Activated CD4-positive, alpha-beta T cell treated with anti-CD3 and anti-CD28 coated beads for 1 hour (primary cell): ENCODE results near the gene DIAPH2.

ENCODE experiments used
- DNase-seq: peaks from one replicate; pipeline ENCODE4 v3.0.0-alpha.2; 2020

Gene DIAPH2

GRCh38 chrX:96982161-96982560 lies 297.5 kb downstream of the DIAPH2 start:
- no peak for DNase-seq

DNA sequence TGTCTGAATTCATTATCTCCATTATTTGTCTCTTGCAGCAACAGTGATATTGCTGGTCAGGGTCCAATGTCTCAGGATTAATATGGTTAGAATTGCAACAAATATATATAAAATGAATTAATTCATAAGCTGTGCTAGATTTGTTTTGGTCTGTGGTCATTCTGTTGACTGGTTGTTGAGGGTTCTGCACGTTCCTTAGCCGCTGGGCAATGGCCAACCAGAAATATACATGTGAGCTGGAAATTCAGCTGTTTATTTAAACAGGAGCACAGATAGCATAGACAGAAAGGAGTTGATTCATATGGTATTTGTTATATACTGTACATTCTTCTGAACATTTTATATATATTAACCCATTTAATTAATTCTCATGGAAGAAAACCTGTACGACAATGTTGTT lies 299.9 kb downstream of the DIAPH2 start:
- DNase-seq, result no peak

- no peak for DNase-seq
These were observed 300.4 kb downstream of the DIAPH2 start for GRCh38 chrX:96985046-96985445.

DNA sequence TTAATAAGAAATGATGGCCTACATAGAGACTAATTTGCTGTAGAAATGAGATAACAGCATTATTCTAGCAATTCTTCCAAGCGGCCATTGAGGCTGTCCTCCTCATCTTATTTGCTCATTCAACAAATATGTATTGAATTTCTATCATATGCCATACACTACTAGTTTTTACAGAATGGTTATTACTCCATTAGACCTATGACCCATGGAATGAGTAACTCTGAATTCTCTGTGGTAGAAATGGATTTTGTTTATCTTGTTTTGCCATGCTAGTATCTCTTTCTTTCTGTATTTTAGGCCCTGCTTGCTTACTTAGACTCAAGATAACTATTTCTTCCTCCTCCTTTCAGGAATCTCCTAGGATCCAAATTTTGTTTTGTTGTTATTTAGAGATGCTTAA lies 302.6 kb downstream of the DIAPH2 start:
- no peak for DNase-seq

DNA sequence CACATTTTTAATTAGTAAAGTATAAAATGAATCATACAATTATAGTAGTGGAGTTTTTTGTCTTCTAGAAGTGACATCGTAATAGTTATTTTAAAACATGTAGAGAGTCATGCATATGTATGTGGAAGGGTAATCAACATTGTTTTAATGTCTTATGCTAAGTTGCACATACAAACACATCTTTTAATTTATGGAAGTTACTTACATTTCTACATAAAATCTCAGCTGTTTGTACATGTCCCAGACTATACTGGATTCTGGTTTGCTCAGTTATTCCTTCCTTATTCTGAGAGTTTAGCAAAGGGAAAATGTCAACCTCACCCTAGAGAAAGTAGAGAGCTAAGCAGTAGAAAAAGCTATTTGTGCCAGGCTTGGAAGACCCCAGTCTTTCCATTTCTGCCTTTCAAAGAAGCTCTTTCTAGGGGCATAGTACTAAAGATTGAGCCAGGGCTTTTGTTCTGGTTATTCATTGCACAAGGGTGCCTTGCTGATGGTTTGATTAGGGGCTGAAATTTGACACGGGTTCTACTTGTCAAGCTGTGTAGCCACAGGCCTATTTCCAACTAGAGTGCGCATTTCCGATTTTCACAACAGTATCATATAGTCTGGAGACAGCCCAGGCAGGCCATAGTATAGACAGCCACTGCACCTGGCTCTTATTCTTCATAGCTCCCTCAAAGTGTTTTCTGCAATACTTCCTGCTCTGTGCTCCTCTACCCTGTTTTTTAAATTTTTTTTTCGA lies 305.4 kb downstream of the DIAPH2 start:
- DNase-seq, result no peak

DNA sequence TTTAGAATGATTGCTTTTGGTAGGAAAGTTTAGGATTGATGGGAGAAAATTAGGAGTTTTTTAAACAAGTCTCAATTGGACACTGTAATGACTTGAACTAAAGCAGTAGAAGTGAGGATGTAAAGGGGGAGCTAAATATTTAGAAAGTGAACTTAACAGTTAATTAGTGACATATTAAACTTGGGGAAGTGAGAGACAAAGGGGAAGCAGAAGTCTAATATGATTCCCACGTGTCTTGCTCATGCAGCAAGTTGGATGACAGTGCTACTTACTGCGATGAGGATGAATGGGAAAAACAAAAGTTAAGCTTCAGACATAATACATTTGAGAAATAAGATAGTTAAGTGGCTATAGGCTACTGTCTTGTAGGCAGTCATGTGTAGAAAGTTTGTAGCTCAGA lies 309.5 kb downstream of the DIAPH2 start:
- DNase-seq, result no peak

- no peak for DNase-seq
These were observed 312.6 kb downstream of the DIAPH2 start for GRCh38 chrX:96997196-96997595.

- no peak for DNase-seq
These were observed 316.2 kb downstream of the DIAPH2 start for GRCh38 chrX:97000682-97001368.

GRCh38 chrX:97006167-97006566 lies 321.5 kb downstream of the DIAPH2 start:
- no peak for DNase-seq

GRCh38 chrX:97009391-97009790 lies 324.7 kb downstream of the DIAPH2 start:
- no peak for DNase-seq

- no peak for DNase-seq
These were observed 326.9 kb downstream of the DIAPH2 start for GRCh38 chrX:97011540-97011939.

GRCh38 chrX:97016106-97016505 lies 331.5 kb downstream of the DIAPH2 start:
- no peak for DNase-seq

- DNase-seq, result no peak
These were observed 337.0 kb downstream of the DIAPH2 start for GRCh38 chrX:97021680-97022079.

GRCh38 chrX:97026406-97026805 lies 341.8 kb downstream of the DIAPH2 start:
- DNase-seq, result no peak

DNA sequence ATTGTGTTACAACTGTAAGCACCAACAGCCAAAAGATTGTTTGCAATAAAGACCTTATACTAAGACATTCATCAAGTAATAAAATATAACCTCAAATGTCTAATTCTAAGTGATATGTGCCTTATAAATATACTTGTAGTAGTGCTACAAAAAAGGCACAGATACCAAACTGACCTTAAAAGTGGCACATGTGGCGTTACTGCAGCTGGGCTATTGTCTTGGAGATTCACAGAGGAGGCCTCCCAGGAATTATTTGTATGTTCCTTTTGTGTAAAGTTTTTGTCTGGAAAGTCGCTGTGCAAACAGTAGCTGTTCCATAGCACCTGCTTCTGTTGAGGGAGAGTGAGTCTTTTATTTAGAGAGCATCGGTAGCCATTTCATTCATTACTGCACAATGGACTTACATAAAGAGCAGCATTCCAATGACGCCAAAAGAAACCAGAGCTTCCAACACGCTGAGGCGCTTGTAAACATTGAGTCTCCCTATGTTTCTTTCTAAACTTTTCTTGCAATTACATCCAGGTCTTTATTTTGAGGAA lies 342.8 kb downstream of the DIAPH2 start:
- no peak for DNase-seq

- no peak for DNase-seq
These were observed 345.8 kb downstream of the DIAPH2 start for GRCh38 chrX:97030463-97030862.

DNA sequence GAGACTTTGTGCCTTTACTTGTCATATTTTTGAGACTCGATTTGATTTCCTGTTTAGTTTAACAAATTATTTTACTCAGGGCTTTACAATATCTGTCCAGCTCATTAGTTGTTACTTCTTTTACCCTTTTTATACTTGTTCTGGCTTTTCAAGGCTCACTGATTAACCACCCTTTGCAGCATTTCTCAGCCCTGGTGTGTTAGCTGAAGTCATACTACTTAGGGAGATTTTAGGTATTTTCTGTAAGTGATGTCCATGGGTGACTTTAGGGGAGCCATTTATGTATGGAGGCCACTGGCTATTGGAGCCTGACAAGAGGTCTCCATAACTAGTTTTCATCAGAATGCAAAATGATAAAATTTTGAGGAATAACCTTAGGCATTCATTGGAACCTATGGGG lies 346.3 kb downstream of the DIAPH2 start:
- no peak for DNase-seq

GRCh38 chrX:97039363-97040029 lies 354.9 kb downstream of the DIAPH2 start:
- no peak for DNase-seq

DNA sequence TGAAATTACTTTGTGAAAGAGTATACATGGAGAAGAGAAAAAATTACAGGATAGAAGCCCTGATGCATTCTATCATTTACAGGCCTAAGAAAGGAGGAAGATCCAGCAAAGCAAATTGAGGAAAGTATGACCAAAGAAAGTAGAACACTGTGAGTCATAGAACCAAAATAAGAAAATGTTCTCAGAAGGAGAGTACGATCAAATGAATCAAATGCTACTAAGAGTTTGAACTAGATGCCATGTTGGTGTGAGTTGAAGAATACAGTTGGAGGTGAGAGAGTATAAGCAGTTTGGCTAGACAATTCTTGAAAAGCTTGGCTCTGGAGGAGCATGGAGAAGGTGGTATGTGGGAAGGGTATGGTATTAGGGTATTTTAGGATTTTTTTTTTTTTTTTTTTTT lies 360.8 kb downstream of the DIAPH2 start:
- DNase-seq, result no peak

GRCh38 chrX:97046867-97047266 lies 362.2 kb downstream of the DIAPH2 start:
- no peak for DNase-seq

DNA sequence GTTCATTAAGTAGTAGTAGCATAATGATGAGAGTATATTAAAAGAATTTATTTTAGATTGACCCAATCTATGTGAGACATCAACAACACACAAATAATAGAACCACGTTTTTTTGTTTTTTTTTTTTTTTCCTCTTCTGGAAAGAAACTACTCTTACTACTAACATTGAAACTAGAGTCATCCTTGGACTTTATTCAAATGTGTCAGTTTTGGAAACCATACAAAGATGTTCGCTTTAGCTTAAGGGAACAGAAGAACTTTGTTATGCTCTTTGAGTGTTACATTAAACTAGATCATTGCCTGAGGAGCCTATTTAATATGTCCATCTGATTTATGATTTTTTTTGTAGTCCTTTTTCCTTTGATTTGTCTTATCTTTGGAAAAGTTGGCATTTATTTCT lies 365.8 kb downstream of the DIAPH2 start:
- no peak for DNase-seq

DNA sequence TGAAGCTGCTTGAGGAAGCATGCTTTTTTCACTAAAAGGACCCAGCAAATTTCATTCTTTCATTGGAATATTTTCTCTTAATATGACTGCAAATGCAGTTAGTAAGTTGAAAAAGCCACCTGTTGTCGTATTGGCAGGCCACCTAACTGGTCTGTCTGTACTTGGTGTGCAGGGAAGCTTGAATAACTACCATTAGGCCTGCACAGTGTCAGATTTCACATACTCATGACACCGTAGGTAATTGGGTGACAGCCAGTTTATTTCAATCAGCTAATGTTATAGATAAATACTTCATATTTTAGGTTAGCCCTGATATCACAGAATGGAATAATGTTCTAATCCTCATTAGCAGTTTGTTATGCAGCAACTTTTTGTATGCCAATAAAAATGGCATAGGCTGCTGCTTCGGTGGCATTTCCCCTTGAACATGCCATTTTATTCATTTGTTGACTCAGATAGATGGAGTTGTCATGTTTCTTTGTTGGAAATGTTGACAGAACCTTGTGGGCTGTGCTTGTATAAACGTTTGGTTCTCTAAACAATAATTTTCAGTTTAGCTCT lies 372.8 kb downstream of the DIAPH2 start:
- DNase-seq, result no peak

DNA sequence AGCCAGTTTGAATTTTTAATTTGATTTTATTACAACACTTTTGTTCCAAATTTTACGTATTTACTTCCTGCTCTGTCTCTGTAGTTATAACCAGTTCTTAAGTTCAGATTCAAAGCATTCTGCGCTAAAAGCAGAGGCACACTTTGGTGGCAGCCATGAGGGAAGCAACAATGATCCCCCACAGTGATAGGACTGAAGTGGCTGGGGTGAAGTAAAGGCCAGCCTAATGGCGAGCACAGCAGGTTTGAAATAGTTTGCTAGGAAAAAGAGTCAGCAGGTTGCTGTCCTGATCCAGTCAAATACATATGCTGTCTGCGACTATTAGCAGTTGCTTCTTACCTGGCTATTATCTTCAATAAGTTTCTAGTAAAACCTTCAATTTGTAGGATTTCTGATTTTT lies 375.4 kb downstream of the DIAPH2 start:
- no peak for DNase-seq

DNA sequence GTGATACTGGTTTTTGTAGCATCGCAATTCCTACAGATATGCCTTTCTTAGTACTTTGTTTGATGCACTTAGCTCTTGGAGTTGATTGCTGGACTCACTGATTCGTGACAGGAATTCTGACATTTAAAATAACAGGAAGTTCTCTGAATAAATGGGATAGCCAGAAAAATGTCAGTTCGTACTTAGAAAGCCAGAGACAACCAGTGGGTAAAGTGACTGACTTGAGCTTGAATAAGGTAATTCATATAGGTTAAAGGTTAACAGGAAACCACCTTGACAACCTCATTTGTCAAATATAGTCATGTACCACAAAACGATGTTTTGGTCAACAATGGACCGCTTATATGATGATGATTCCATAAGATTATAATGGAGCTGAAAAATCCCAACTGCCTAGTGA lies 380.4 kb downstream of the DIAPH2 start:
- DNase-seq, result no peak
